RPMI8226 (cell line): ENCODE data around the gene RCE1.

Source experiments
- DNase-seq: peaks from one replicate; pipeline ENCODE4 v3.0.0-alpha.2; 2015

Gene RCE1

GRCh38 chr11:66870616-66871520 lies 27.6 kb downstream of the RCE1 start:
- no peak for DNase-seq

- no peak for DNase-seq
Observed at GRCh38 chr11:66871521-66871901, 28.3 kb downstream of the RCE1 start.

- DNase-seq: no peak
Observed at GRCh38 chr11:66874232-66874631, 31.0 kb downstream of the RCE1 start.

- no peak for DNase-seq
Observed at GRCh38 chr11:66875378-66875777, 32.1 kb downstream of the RCE1 start.

GRCh38 chr11:66877588-66878385 lies 34.5 kb downstream of the RCE1 start:
- DNase-seq: no peak

DNA sequence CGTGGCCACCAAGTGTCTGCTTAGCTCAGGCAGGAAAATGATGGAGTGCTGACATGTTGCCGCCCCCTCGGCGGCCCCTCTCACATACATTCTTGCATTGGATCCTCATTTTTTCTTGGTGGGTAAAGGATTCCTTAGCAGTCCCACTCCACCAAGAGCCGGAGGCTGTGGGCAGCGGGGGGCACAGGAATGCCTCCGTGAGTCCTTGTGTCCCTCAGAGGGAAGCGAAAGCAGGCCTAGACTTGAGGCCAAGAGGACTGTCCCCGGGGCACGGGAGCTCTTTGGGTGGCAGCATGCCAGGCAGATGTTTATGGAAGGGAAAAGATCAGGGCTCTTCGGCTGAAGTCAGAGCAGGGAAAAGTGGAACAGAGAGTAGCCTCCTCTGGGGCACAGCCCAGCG lies 35.2 kb downstream of the RCE1 start:
- DNase-seq: peak; percentile 75

DNA sequence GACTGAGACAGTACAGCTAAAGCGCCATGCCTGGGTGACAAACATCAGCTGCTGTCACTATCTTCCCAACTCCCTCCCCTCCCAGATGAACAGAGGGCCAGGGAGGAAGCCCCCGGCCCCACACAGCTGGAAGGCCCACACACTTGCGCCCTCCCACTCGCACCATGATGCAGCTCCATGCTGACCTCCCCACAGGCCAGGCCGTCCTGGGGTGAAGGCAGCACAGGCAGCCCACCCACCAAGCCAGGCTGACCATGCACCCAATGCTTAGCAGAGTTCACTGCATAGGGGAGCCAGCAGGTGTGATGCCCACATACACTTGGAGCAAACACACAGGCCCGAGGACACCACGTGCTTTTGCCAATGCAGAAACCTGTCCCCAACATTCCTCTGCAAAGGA lies 35.8 kb downstream of the RCE1 start:
- no peak for DNase-seq

- DNase-seq: no peak
Observed at GRCh38 chr11:66879583-66879982, 36.3 kb downstream of the RCE1 start.

- no peak for DNase-seq
Observed at GRCh38 chr11:66879999-66880398, 36.8 kb downstream of the RCE1 start.

GRCh38 chr11:66880496-66881450 lies 37.5 kb downstream of the RCE1 start:
- DNase-seq: peak; percentile 92

DNA sequence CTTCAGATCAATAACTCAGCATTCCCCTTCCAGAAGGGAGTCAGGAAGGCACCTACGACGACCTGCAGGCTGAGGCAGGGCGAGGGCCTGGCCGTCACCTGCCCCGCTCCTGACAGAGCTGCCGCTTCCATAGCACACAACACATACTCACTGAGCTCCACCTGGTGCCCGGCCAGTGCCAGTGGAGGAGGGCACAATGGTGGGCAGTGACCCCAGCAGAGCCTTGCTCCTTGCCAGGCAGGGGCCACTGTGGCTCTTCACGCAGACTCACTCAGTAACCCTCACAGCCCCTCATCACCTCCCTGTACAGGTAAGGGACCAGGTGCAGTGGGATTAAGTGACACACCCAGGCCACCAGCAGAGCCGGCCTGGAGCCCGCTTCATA lies 38.2 kb downstream of the RCE1 start:
- no peak for DNase-seq

DNA sequence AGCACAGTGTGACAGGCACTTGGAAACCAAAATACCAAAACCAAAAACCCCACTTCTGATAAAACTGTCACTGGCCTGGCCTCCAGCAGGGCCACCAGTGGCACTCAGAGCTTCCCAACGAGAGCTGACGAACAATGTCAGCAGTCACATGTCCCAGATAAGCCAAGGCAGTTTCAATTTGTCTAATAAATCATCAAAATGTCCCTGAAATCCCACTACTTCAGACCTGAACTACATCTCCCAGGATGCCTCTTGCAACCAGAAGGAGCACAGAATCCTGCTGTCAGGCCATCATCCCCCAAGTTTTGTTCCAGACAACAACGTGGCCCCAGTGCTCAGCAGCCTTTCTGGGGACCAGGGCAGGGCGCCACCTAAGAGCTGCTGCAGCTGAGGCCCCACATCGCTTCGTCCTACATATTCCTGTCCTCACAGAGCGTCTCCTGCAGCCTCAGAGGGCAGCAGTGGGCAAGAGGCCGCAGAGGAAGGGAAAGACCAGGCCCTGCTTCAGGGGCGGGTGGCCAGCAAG lies 38.7 kb downstream of the RCE1 start:
- DNase-seq: no peak

- no peak for DNase-seq
Observed at GRCh38 chr11:66882561-66883015, 39.3 kb downstream of the RCE1 start.

GRCh38 chr11:66883016-66883965 lies 40.0 kb downstream of the RCE1 start:
- peak; percentile 72 for DNase-seq

- no peak for DNase-seq
Observed at GRCh38 chr11:66884443-66884842, 41.2 kb downstream of the RCE1 start.

GRCh38 chr11:66885469-66885868 lies 42.2 kb downstream of the RCE1 start:
- DNase-seq: no peak

DNA sequence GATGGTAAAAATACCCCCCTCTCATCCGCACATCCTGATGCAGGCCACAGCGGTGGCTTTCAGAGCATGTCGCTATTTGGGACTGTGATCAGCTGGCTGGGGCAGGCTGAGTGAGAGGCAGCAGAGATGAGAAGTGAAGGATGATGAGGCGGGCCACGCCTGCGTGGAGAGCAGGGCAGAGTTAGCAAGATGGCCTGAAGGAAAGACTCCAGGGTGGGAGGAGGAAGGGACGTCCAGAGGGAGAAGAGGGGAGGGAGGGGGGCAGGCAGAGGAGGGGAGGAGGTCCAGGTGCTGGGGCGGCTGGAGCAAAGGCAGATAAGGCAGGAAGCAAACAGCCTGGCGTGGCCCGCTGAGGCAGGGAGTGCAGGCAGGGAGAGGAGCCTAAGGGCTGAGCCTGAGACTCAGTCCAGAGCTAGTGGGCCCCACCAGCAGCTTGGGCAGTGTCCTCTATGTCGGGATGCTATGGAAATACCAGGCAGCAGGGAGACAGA lies 42.8 kb downstream of the RCE1 start:
- DNase-seq: no peak

- no peak for DNase-seq
Observed at GRCh38 chr11:66886671-66887221, 43.5 kb downstream of the RCE1 start.

DNA sequence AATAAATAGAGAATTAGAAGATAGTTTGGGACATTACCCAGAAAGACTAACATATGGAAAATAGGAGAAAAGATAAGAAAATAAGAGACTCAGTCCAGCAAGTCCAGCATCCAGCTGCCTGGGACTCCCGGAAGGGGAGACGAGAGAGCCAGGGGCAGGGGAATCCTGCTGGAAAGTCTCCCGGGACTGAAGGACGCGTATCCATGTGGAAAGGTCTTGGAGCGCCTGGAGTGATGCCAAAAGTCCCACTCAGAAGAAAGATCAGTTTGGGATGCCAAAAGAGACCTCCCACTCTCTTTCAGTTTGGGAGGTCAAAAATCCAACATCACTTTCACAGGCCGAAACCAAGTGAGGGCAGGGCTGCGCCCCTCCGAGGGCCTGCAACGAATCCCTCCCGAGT lies 44.3 kb downstream of the RCE1 start:
- DNase-seq: no peak

- no peak for DNase-seq
Observed at GRCh38 chr11:66888282-66888681, 45.0 kb downstream of the RCE1 start.

- DNase-seq: peak; percentile 59
Observed at GRCh38 chr11:66889960-66890359, 46.7 kb downstream of the RCE1 start.
